H1 (cell line): ENCODE data around the gene EMP3. TPM values are rescaled to one million over a fixed set of nuclear protein-coding genes. Genes with fewer than 3 reads are reported as not detected.

Source experiments
- CTCF ChIA-PET: fragments of 300-600 bp; sonication (Branson Sonifier 250); formaldehyde crosslinking; loops from one replicate; lab custom pipeline; 2021; ENCODE audit not compliant: partially characterized antibody; lab: Charles Lee
- POLR2A ChIA-PET: fragments of 300-600 bp; sonication (Branson Sonifier 250); formaldehyde crosslinking; loops from one replicate; lab custom pipeline; 2021; ENCODE audit warnings: inconsistent platforms; ENCODE audit not compliant: partially characterized antibody; lab: Charles Lee
- DNase-seq, 2 experiments: peaks; one replicate each; pipeline versions ENCODE4 v3.0.0 to v3.0.0-alpha.2; 2010 to 2022; ENCODE audit warnings: low spot score in 2 of 2, low read depth in 1 of 2, mixed read lengths in 1 of 2
- FAIRE-seq: peaks from 2 replicates; lab custom pipeline; 2011; peaks lifted over from hg19 to GRCh38; lab: Jason Lieb, UNC
- H2AFZ ChIP-seq: 2 replicates; pipeline ENCODE4 v1.8.1; 2012; ENCODE audit warnings: low read length, inconsistent platforms
- H2AK5ac ChIP-seq: 2 replicates; pipeline ENCODE4 v1.6.1; 2013; ENCODE audit warnings: low read depth, low read length
- H2BK120ac ChIP-seq: replicated peaks from 2 replicates; pipeline ENCODE3; 2013; ENCODE audit warnings: low read depth, low read length, inconsistent platforms
- H2BK12ac ChIP-seq: 2 replicates; pipeline ENCODE4 v1.6.1; 2013; ENCODE audit warnings: low read depth, low read length
- H2BK15ac ChIP-seq: 2 replicates; pipeline ENCODE4 v1.6.1; 2013; ENCODE audit warnings: low read length
- H2BK20ac ChIP-seq: 2 replicates; pipeline ENCODE4 v1.6.1; 2013; ENCODE audit warnings: low read length
- H2BK5ac ChIP-seq: 2 replicates; pipeline ENCODE4 v1.6.1; 2013; ENCODE audit warnings: low read depth, low read length
- H3K14ac ChIP-seq: 2 replicates; pipeline ENCODE4 v1.6.1; 2013; ENCODE audit warnings: inconsistent platforms; ENCODE audit not compliant: insufficient read length
- H3K18ac ChIP-seq: 2 replicates; pipeline ENCODE4 v1.6.1; 2013; ENCODE audit warnings: low read length; ENCODE audit errors: extremely low read depth
- H3K23ac ChIP-seq: 2 replicates; pipeline ENCODE4 v1.6.1; 2013; ENCODE audit warnings: inconsistent platforms; ENCODE audit not compliant: insufficient read length
- H3K23me2 ChIP-seq: 2 replicates; pipeline ENCODE4 v1.6.1; 2013; ENCODE audit warnings: low read depth, low read length
- H3K27ac ChIP-seq: 2 replicates; pipeline ENCODE4 v1.6.1; 2011; ENCODE audit warnings: low read depth, low read length, inconsistent platforms
- H3K27me3 ChIP-seq, 4 experiments: replicated peaks in 1 of 4; 1 replicate in 1 of 4; 2 replicates in 3 of 4; pipeline versions ENCODE4 v1.6.1 to v1.8.1; 2011 to 2013; ENCODE audit warnings: low read length in 3 of 4, mild to moderate bottlenecking in 3 of 4, inconsistent platforms in 2 of 4, mixed read lengths in 2 of 4, moderate library complexity in 1 of 4; ENCODE audit not compliant: control insufficient read depth in 3 of 4, insufficient read depth in 3 of 4; ENCODE audit errors: extremely low read depth in 1 of 4
- H3K36me3 ChIP-seq, 4 experiments: 2 replicates each; pipeline versions ENCODE4 v1.6.1 to v1.8.1; 2011 to 2013; ENCODE audit warnings: mild to moderate bottlenecking in 4 of 4, low read length in 3 of 4, moderate library complexity in 2 of 4, control low read depth in 1 of 4, inconsistent platforms in 1 of 4; ENCODE audit not compliant: insufficient read depth in 4 of 4, control insufficient read depth in 2 of 4
- H3K4ac ChIP-seq: replicated peaks from 2 replicates; pipeline ENCODE3; 2013; ENCODE audit warnings: low read length, low read depth, mixed read lengths, inconsistent platforms; ENCODE audit not compliant: insufficient read length
- H3K4me1 ChIP-seq, 4 experiments: replicated peaks in 1 of 4; 1 replicate in 1 of 4; 2 replicates in 3 of 4; pipeline versions ENCODE4 v1.6.1 to v1.8.1; 2011 to 2013; ENCODE audit warnings: low read length in 3 of 4, inconsistent platforms in 2 of 4, mixed read lengths in 1 of 4; ENCODE audit not compliant: insufficient read depth in 4 of 4, control insufficient read depth in 3 of 4
- H3K4me2 ChIP-seq, 2 experiments: 2 replicates each; pipeline versions ENCODE4 v1.6.1 to v1.8.1; 2011 to 2013; ENCODE audit warnings: low read depth in 2 of 2, low read length in 2 of 2, control low read depth in 1 of 2, inconsistent platforms in 1 of 2, mild to moderate bottlenecking in 1 of 2; ENCODE audit not compliant: insufficient read depth in 1 of 2
- H3K4me3 ChIP-seq, 4 experiments: fragments of 200-600, 300-600 bp in 1 of 4; sonication (generic), shearing (Covaris generic), sonication (Bioruptor Twin) in 1 of 4; 2 replicates each; pipeline versions ENCODE4 v1.5.1 to v1.8.1; 2011 to 2016; ENCODE audit warnings: low read length in 4 of 4, low read depth in 3 of 4, control low read depth in 2 of 4, inconsistent platforms in 2 of 4, mild to moderate bottlenecking in 2 of 4, mixed read lengths in 1 of 4, moderate library complexity in 1 of 4; ENCODE audit not compliant: insufficient read depth in 2 of 4; ENCODE audit errors: extremely low read depth in 1 of 4
- H3K56ac ChIP-seq: replicated peaks from 2 replicates; pipeline ENCODE3; 2013; ENCODE audit warnings: low read depth, mild to moderate bottlenecking, mixed read lengths, low read length, inconsistent platforms; ENCODE audit not compliant: insufficient read length
- H3K79me1 ChIP-seq: 2 replicates; pipeline ENCODE4 v1.6.1; 2013; ENCODE audit warnings: low read depth, low read length, control low read depth
- H3K79me2 ChIP-seq, 2 experiments: 2 replicates each; pipeline versions ENCODE4 v1.6.1 to v1.8.1; 2012 to 2013; ENCODE audit warnings: low read length in 2 of 2, mild to moderate bottlenecking in 2 of 2, inconsistent platforms in 1 of 2; ENCODE audit not compliant: insufficient read depth in 2 of 2, control insufficient read depth in 1 of 2
- H3K9ac ChIP-seq, 4 experiments: replicated peaks in 1 of 4; 1 replicate in 1 of 4; 2 replicates in 3 of 4; pipeline versions ENCODE4 v1.6.1 to v1.8.1; 2011 to 2013; ENCODE audit warnings: low read depth in 3 of 4, low read length in 3 of 4, control low read depth in 2 of 4, mild to moderate bottlenecking in 2 of 4, moderate library complexity in 2 of 4, inconsistent platforms in 1 of 4; ENCODE audit errors: extremely low read depth in 1 of 4
- H3K9me3 ChIP-seq, 2 experiments: 2 replicates each; pipeline versions ENCODE4 v1.6.1 to v1.8.1; 2012 to 2013; ENCODE audit warnings: mild to moderate bottlenecking in 2 of 2, moderate library complexity in 2 of 2, control low read depth in 1 of 2, inconsistent platforms in 1 of 2, low read depth in 1 of 2, low read length in 1 of 2, mixed read lengths in 1 of 2; ENCODE audit not compliant: insufficient read depth in 2 of 2
- H4K20me1 ChIP-seq, 2 experiments: replicated peaks in 1 of 2; 2 replicates each; pipeline versions ENCODE3 to v1.8.1; 2011 to 2013; ENCODE audit warnings: inconsistent platforms in 2 of 2, low read length in 2 of 2, mild to moderate bottlenecking in 1 of 2; ENCODE audit not compliant: insufficient read depth in 2 of 2, control insufficient read depth in 1 of 2
- H4K5ac ChIP-seq: 2 replicates; pipeline ENCODE4 v1.6.1; 2013; ENCODE audit warnings: low read length, low read depth, mixed read lengths, inconsistent platforms; ENCODE audit not compliant: insufficient read length
- H4K8ac ChIP-seq: 2 replicates; pipeline ENCODE4 v1.8.0; 2013; ENCODE audit warnings: mild to moderate bottlenecking, moderate library complexity, low read length, inconsistent platforms; ENCODE audit not compliant: insufficient read depth; ENCODE audit errors: extremely low read depth
- H4K91ac ChIP-seq: replicated peaks from 2 replicates; pipeline ENCODE3; 2013; ENCODE audit warnings: low read length, mixed read lengths, inconsistent platforms; ENCODE audit not compliant: insufficient read length
- ASH2L ChIP-seq: fragments of 200-600, 300-600 bp; sonication (generic); IDR thresholded peaks from one replicate; pipeline ENCODE4 v1.7.1; 2017; ENCODE audit warnings: low read length
- CBX5 ChIP-seq: fragments of 300-800, 300-1000 bp; sonication (generic); IDR thresholded peaks from 2 replicates; pipeline ENCODE4 v1.7.1; 2016; ENCODE audit warnings: antibody characterized with exemption, low read length, low read depth
- CBX8 ChIP-seq: fragments of 300-800, 300-1000 bp; sonication (generic); IDR thresholded peaks from 2 replicates; pipeline ENCODE4 v1.7.1; 2016; ENCODE audit warnings: low read depth, low read length, borderline replicate concordance
- RAD21 ChIP-seq, 2 experiments: IDR thresholded peaks in 1 of 2; conservative IDR thresholded peaks in 1 of 2; 2 replicates each; pipeline ENCODE4 v1.6.1; 2011; ENCODE audit warnings: low read depth in 2 of 2, low read length in 2 of 2, improper control_type of control experiment in 1 of 2, inconsistent platforms in 1 of 2, mild to moderate bottlenecking in 1 of 2, moderate library complexity in 1 of 2
- RXRA ChIP-seq: IDR thresholded peaks from 2 replicates; pipeline ENCODE4 v1.6.1; 2011; ENCODE audit warnings: low read depth, mild to moderate bottlenecking, low read length, moderate library complexity; ENCODE audit not compliant: insufficient read depth
- WGBS, 2 experiments: shearing (Covaris generic) in 1 of 2; methylation state at CpG; one replicate each; pipeline versions ENCODE4 v1.1.6 to v1.1.7; 2013 to 2015; ENCODE audit warnings: low lambda C conversion rate in 2 of 2, mixed read lengths in 2 of 2, inconsistent platforms in 1 of 2, low coverage in 1 of 2, missing lambda C conversion rate in 1 of 2; ENCODE audit not compliant: insufficient replicate concordance in 2 of 2, insufficient coverage in 1 of 2, insufficient read length in 1 of 2; ENCODE audit errors: extremely low coverage in 1 of 2, missing lambda C conversion rate in 1 of 2; 5-methylcytosine and 5-hydroxymethylcytosine counted together
- polyA plus RNA-seq, 7 experiments: library from polyadenylated mRNA; depleted of rRNA in 3 of 7; stranded (reverse) in 5 of 7; unstranded in 2 of 7; fragments of >200 nt in 5 of 7; fragments of 200-250 nt in 2 of 7; gene quantifications; 1 replicate in 5 of 7; 2 replicates in 1 of 7; 4 replicates in 1 of 7; pipeline versions ENCODE4 v1.2.1 to v1.2.3, GENCODE V29; 2011 to 2013; ENCODE audit warnings: missing spikeins in 2 of 7, mixed read lengths in 2 of 7
- total RNA-seq: library from RNA; stranded (reverse); fragmentation: NEBNext Ultra II Directional; extraction: Animal tissue kit (Norgen Biotek cat#: 25700); gene quantifications from 2 replicates; pipeline ENCODE4 v1.2.1, GENCODE V29; 2021

Gene EMP3
- total and polyA plus RNA-seq, 2 of the 8 experiments (the other 6 are each of a cell fraction or from before 2014, with no cell fraction given) = 18.4 to 87.8 TPM

DNA sequence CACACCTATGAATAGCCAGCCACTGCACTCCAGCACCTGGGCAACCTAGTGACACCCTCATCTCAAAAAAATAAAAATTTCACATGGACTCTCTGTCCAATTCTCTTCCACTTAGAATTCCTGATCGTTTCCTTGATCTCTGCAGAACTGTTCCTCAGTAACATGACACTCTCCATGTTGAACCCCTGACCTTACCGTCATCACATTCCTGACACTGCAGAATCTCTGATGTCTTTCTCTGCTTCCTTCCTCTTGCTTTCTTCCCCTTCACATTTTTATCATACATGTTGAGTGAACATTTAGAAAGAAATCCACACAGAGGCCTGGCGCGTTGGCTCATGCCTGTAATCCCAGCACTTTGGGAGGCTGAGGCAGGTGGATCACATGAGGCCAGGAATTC is 40.5 kb upstream of the EMP3 start:
- no peak overlapping the region for H3K4me2 ChIP-seq
- H2BK12ac ChIP-seq = no peak overlapping the region
- H3K18ac ChIP-seq = no peak overlapping the region
- ChIA-PET POLR2A (interaction anchor here (2.6 kb wide), 1 partner anchor 12 kb away, joined by 12 read pairs; no protein-coding TSS in a partner anchor), CTCF (interaction anchor here (0.6 to 12.4 kb wide), 5 partner anchors 12 to 1285 kb away, joined by 3 to 212 read pairs (median 3); partner anchors contain the start of gene ZNF114)
- WGBS, 2 experiments = 95% methylated on average over 4 of the region's 4 CpGs; no CpG with 5 or more reads in 1 of the 2 experiments
- H2BK120ac ChIP-seq = no peak overlapping the region
- no peak overlapping the region for H3K23ac ChIP-seq
- FAIRE-seq (no peak), DNase-seq (no peak)
- no peaks in the 10 kb centered on the region for H3K23me2 ChIP-seq
- peaks cover 0 to 3% (median 0%) of the 10 kb centered on the region in 4 experiments; a peak in 2 of 7 replicates for H3K4me1 ChIP-seq
- H3K36me3 ChIP-seq = peaks cover 26 to 69% (median 55%) of the 10 kb centered on the region in 4 experiments
- H4K20me1 ChIP-seq = peaks cover 0 to 3% of the 10 kb centered on the region in 2 experiments
- H3K4ac ChIP-seq = no peak overlapping the region
- H3K27ac ChIP-seq = no peak overlapping the region
- H3K14ac ChIP-seq = no peak overlapping the region
- H3K79me1 ChIP-seq = no peaks in the 10 kb centered on the region
- H3K27me3 ChIP-seq = no peaks in the 10 kb centered on the region
- no peak overlapping the region for H3K9ac ChIP-seq
- H4K91ac ChIP-seq = no peak overlapping the region
- no peak overlapping the region for H2AFZ ChIP-seq
- no peak overlapping the region for H2BK15ac ChIP-seq
- peaks cover 0 to 4% of the 10 kb centered on the region in 2 experiments; a peak in 1 of 4 replicates for H3K9me3 ChIP-seq
- no peak overlapping the region for H4K8ac ChIP-seq
- no peak overlapping the region for H2AK5ac ChIP-seq
- H4K5ac ChIP-seq = no peak overlapping the region
- no peak overlapping the region for H3K4me3 ChIP-seq
- no peak overlapping the region for H3K56ac ChIP-seq
- TF ChIP-seq RAD21 (IDR thresholded peaks at IDR 0.05 in 1 of 2, conservative IDR thresholded peaks at IDR 0.05 in 1 of 2; ENCODE audit: low read depth in 2 of 2, low read length in 2 of 2) (no peak), ASH2L (no peak), RXRA (no peak), CBX8 (no peak), CBX5 (no peak)
- H2BK5ac ChIP-seq = no peak overlapping the region
- no peaks in the 10 kb centered on the region for H3K79me2 ChIP-seq
- H2BK20ac ChIP-seq = no peak overlapping the region
